ENCODE results near the gene VPS16.

The VPS16 gene

DNA sequence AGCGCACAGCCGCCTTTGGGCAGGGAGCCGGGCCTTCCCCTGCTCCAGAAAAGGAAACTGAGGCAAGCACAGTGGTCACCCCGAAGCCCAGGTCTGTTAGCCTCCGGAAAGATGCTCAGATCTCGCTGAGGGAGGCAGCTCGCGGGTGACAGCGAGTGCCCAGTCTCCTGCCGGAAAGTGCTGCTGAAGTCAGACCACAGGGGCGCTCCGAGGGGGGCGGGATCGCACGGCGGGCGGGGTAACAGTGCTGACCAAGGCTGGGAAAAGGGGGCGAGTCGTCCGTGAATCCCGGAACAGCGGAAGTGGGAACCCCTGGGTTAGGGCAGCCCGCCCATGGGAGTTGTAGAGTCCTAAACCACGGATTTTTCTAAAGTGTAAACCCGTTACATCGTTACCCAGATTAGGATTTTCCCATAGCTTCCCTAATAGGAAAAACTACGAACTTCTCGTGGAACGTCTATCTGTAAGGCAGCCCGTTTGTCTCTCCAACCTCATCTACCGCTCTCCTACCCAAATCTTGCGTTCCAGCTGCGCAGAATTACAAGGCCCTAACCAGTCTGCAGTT lies 504 bp downstream of the VPS16 start:
- peak overlapping the region; percentile 71 for H3K4me3 ChIP-seq (ENCODE audit: low read depth, low read length)
- peak overlapping the region; percentile 39; the same call in 1 of the 2 replicates for H3K27ac ChIP-seq (ENCODE audit: extremely low read depth, low read depth, low read length)
- CTCF ChIA-PET = interaction anchor here (0.9 kb wide), 1 partner anchor 116 kb away, joined by 3 read pairs; no protein-coding TSS in a partner anchor
- H3K9me3 ChIP-seq (ENCODE audit: control insufficient read depth, insufficient read depth, low read depth, low read length) = no peaks in the 10 kb centered on the region
- peaks cover 6% of the 10 kb centered on the region; the same call in 1 of the 2 replicates for H3K4me1 ChIP-seq (ENCODE audit: control insufficient read depth, insufficient read depth, low read length)
- H3K36me3 ChIP-seq (ENCODE audit: control insufficient read depth in 2 of 2, insufficient read depth in 1 of 2, low read length in 2 of 2) = peaks cover 0 to 42% of the 10 kb centered on the region in 2 experiments; a peak in 2 of 3 replicates
- POLR2A ChIA-PET = interaction anchor here (0.6 to 1.4 kb wide), 5 partner anchors 8 to 32 kb away, joined by 3 to 7 read pairs (median 3); partner anchors contain the start of genes C20orf141 and PTPRA
- no peak for TF ChIP-seq ZEB2 (tag by site-specific recombination; IDR thresholded peaks at IDR 0.05)
- TF ChIP-seq, protein P1, sequence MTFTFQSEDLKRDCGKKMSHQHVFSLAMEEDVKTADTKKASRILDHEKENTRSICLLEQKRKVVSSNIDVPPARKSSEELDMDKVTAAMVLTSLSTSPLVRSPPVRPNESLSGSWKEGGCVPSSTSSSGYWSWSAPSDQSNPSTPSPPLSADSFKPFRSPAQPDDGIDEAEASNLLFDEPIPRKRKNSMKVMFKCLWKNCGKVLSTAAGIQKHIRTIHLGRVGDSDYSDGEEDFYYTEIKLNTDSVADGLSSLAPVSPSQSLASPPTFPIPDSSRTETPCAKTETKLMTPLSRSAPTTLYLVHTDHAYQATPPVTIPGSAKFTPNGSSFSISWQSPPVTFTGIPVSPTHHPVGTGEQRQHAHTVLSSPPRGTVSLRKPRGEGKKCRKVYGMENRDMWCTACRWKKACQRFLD (tag by site-specific recombination; IDR thresholded peaks at IDR 0.05) = no peak
- TF ChIP-seq KLF16 (tag by site-specific recombination; IDR thresholded peaks at IDR 0.05) = 0 out of 2 replicates have a peak, but pooled peaks have one; percentile 33
- TF ChIP-seq, protein P2, sequence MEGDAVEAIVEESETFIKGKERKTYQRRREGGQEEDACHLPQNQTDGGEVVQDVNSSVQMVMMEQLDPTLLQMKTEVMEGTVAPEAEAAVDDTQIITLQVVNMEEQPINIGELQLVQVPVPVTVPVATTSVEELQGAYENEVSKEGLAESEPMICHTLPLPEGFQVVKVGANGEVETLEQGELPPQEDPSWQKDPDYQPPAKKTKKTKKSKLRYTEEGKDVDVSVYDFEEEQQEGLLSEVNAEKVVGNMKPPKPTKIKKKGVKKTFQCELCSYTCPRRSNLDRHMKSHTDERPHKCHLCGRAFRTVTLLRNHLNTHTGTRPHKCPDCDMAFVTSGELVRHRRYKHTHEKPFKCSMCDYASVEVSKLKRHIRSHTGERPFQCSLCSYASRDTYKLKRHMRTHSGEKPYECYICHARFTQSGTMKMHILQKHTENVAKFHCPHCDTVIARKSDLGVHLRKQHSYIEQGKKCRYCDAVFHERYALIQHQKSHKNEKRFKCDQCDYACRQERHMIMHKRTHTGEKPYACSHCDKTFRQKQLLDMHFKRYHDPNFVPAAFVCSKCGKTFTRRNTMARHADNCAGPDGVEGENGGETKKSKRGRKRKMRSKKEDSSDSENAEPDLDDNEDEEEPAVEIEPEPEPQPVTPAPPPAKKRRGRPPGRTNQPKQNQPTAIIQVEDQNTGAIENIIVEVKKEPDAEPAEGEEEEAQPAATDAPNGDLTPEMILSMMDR (tag by site-specific recombination; IDR thresholded peaks at IDR 0.05) = peak; percentile 9; the same call in 1 of the 2 replicates
- TF ChIP-seq, protein P3, sequence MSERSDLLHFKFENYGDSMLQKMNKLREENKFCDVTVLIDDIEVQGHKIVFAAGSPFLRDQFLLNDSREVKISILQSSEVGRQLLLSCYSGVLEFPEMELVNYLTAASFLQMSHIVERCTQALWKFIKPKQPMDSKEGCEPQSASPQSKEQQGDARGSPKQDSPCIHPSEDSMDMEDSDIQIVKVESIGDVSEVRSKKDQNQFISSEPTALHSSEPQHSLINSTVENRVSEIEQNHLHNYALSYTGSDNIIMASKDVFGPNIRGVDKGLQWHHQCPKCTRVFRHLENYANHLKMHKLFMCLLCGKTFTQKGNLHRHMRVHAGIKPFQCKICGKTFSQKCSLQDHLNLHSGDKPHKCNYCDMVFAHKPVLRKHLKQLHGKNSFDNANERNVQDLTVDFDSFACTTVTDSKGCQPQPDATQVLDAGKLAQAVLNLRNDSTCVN (tag by site-specific recombination; optimal IDR thresholded peaks at IDR 0.05) = peak; percentile 29
- TF ChIP-seq ZBTB20 (tag by site-specific recombination; IDR thresholded peaks at IDR 0.05) = peak; percentile 37; the same call in 1 of the 2 replicates
- TF ChIP-seq, protein P4, sequence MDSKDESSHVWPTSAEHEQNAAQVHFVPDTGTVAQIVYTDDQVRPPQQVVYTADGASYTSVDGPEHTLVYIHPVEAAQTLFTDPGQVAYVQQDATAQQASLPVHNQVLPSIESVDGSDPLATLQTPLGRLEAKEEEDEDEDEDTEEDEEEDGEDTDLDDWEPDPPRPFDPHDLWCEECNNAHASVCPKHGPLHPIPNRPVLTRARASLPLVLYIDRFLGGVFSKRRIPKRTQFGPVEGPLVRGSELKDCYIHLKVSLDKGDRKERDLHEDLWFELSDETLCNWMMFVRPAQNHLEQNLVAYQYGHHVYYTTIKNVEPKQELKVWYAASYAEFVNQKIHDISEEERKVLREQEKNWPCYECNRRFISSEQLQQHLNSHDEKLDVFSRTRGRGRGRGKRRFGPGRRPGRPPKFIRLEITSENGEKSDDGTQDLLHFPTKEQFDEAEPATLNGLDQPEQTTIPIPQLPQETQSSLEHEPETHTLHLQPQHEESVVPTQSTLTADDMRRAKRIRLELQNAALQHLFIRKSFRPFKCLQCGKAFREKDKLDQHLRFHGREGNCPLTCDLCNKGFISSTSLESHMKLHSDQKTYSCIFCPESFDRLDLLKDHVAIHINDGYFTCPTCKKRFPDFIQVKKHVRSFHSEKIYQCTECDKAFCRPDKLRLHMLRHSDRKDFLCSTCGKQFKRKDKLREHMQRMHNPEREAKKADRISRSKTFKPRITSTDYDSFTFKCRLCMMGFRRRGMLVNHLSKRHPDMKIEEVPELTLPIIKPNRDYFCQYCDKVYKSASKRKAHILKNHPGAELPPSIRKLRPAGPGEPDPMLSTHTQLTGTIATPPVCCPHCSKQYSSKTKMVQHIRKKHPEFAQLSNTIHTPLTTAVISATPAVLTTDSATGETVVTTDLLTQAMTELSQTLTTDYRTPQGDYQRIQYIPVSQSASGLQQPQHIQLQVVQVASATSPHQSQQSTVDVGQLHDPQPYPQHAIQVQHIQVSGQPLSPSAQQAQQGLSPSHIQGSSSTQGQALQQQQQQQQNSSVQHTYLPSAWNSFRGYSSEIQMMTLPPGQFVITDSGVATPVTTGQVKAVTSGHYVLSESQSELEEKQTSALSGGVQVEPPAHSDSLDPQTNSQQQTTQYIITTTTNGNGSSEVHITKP (tag by site-specific recombination; IDR thresholded peaks at IDR 0.05) = peak; percentile 83
- TF ChIP-seq, protein P5, sequence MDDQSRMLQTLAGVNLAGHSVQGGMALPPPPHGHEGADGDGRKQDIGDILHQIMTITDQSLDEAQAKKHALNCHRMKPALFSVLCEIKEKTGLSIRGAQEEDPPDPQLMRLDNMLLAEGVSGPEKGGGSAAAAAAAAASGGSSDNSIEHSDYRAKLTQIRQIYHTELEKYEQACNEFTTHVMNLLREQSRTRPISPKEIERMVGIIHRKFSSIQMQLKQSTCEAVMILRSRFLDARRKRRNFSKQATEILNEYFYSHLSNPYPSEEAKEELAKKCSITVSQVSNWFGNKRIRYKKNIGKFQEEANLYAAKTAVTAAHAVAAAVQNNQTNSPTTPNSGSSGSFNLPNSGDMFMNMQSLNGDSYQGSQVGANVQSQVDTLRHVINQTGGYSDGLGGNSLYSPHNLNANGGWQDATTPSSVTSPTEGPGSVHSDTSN (CRISPR knock-in tag; IDR thresholded peaks at IDR 0.05) = no peak
- TF ChIP-seq, protein P6, sequence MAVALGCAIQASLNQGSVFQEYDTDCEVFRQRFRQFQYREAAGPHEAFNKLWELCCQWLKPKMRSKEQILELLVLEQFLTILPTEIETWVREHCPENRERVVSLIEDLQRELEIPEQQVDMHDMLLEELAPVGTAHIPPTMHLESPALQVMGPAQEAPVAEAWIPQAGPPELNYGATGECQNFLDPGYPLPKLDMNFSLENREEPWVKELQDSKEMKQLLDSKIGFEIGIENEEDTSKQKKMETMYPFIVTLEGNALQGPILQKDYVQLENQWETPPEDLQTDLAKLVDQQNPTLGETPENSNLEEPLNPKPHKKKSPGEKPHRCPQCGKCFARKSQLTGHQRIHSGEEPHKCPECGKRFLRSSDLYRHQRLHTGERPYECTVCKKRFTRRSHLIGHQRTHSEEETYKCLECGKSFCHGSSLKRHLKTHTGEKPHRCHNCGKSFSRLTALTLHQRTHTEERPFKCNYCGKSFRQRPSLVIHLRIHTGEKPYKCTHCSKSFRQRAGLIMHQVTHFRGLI (tag by site-specific recombination; IDR thresholded peaks at IDR 0.05) = no peak
- no peak for TF ChIP-seq ZNF621 (tag by site-specific recombination; IDR thresholded peaks at IDR 0.05)
- TF ChIP-seq, protein P7, sequence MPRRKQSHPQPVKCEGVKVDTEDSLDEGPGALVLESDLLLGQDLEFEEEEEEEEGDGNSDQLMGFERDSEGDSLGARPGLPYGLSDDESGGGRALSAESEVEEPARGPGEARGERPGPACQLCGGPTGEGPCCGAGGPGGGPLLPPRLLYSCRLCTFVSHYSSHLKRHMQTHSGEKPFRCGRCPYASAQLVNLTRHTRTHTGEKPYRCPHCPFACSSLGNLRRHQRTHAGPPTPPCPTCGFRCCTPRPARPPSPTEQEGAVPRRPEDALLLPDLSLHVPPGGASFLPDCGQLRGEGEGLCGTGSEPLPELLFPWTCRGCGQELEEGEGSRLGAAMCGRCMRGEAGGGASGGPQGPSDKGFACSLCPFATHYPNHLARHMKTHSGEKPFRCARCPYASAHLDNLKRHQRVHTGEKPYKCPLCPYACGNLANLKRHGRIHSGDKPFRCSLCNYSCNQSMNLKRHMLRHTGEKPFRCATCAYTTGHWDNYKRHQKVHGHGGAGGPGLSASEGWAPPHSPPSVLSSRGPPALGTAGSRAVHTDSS (tag by site-specific recombination; IDR thresholded peaks at IDR 0.05) = no peak
- peak; percentile 94 for TF ChIP-seq GLIS1 (tag by site-specific recombination; IDR thresholded peaks at IDR 0.05)
- peak; percentile 69 for TF ChIP-seq SP3 (tag by site-specific recombination; IDR thresholded peaks at IDR 0.05)
- TF ChIP-seq, protein P8, sequence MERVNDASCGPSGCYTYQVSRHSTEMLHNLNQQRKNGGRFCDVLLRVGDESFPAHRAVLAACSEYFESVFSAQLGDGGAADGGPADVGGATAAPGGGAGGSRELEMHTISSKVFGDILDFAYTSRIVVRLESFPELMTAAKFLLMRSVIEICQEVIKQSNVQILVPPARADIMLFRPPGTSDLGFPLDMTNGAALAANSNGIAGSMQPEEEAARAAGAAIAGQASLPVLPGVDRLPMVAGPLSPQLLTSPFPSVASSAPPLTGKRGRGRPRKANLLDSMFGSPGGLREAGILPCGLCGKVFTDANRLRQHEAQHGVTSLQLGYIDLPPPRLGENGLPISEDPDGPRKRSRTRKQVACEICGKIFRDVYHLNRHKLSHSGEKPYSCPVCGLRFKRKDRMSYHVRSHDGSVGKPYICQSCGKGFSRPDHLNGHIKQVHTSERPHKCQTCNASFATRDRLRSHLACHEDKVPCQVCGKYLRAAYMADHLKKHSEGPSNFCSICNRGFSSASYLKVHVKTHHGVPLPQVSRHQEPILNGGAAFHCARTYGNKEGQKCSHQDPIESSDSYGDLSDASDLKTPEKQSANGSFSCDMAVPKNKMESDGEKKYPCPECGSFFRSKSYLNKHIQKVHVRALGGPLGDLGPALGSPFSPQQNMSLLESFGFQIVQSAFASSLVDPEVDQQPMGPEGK (tag by site-specific recombination; IDR thresholded peaks at IDR 0.05) = peak; percentile 29; the same call in 1 of the 2 replicates
- peak; percentile 50; the same call in 1 of the 2 replicates for TF ChIP-seq IKZF3 (tag by site-specific recombination; IDR thresholded peaks at IDR 0.05)
- TF ChIP-seq OSR2 (tag by site-specific recombination; IDR thresholded peaks at IDR 0.05) = no peak
- no peak for TF ChIP-seq SP7 (tag by site-specific recombination; IDR thresholded peaks at IDR 0.05)
- TF ChIP-seq ZNF600 (tag by site-specific recombination; IDR thresholded peaks at IDR 0.05) = peak; percentile 27; the same call in 1 of the 2 replicates
- peak; percentile 86 for TF ChIP-seq ZIC2 (tag by site-specific recombination; IDR thresholded peaks at IDR 0.05)
- TF ChIP-seq ZNF747 (tag by site-specific recombination; IDR thresholded peaks at IDR 0.05) = no peak
- peak; percentile 53; the same call in 1 of the 2 replicates for TF ChIP-seq KLF9 (tag by site-specific recombination; IDR thresholded peaks at IDR 0.05; ENCODE audit: low read depth)
- TF ChIP-seq ZNF2 (tag by site-specific recombination; IDR thresholded peaks at IDR 0.05) = no peak
- TF ChIP-seq ZNF48 (tag by site-specific recombination; IDR thresholded peaks at IDR 0.05) = no peak
